H1 (cell line): ENCODE results near the gene FAHD2B. TPM values are rescaled to one million over a fixed set of nuclear protein-coding genes. Genes with fewer than 3 reads are reported as not detected.
"Not testable (repeated sequence)": the region's sequence is repeated elsewhere in the genome, so short reads cannot be mapped to it uniquely, and the experiment has no call there.

Experiments used
- CTCF ChIA-PET: fragments of 300-600 bp; sonication (Branson Sonifier 250); formaldehyde crosslinking; loops from one replicate; lab custom pipeline; 2021; ENCODE audit not compliant: partially characterized antibody; lab: Charles Lee
- POLR2A ChIA-PET: fragments of 300-600 bp; sonication (Branson Sonifier 250); formaldehyde crosslinking; loops from one replicate; lab custom pipeline; 2021; ENCODE audit warnings: inconsistent platforms; ENCODE audit not compliant: partially characterized antibody; lab: Charles Lee
- DNase-seq, 2 experiments: peaks; one replicate each; pipeline versions ENCODE4 v3.0.0 to v3.0.0-alpha.2; 2010 to 2022; ENCODE audit warnings: low spot score in 2 of 2, low read depth in 1 of 2, mixed read lengths in 1 of 2
- FAIRE-seq: peaks from 2 replicates; lab custom pipeline; 2011; peaks lifted over from hg19 to GRCh38; lab: Jason Lieb, UNC
- H2AFZ ChIP-seq: 2 replicates; pipeline ENCODE4 v1.8.1; 2012; ENCODE audit warnings: low read length, inconsistent platforms
- H2AK5ac ChIP-seq: 2 replicates; pipeline ENCODE4 v1.6.1; 2013; ENCODE audit warnings: low read depth, low read length
- H2BK120ac ChIP-seq: replicated peaks from 2 replicates; pipeline ENCODE3; 2013; ENCODE audit warnings: low read depth, low read length, inconsistent platforms
- H2BK12ac ChIP-seq: 2 replicates; pipeline ENCODE4 v1.6.1; 2013; ENCODE audit warnings: low read depth, low read length
- H2BK15ac ChIP-seq: 2 replicates; pipeline ENCODE4 v1.6.1; 2013; ENCODE audit warnings: low read length
- H2BK20ac ChIP-seq: 2 replicates; pipeline ENCODE4 v1.6.1; 2013; ENCODE audit warnings: low read length
- H2BK5ac ChIP-seq: 2 replicates; pipeline ENCODE4 v1.6.1; 2013; ENCODE audit warnings: low read depth, low read length
- H3K14ac ChIP-seq: 2 replicates; pipeline ENCODE4 v1.6.1; 2013; ENCODE audit warnings: inconsistent platforms; ENCODE audit not compliant: insufficient read length
- H3K18ac ChIP-seq: 2 replicates; pipeline ENCODE4 v1.6.1; 2013; ENCODE audit warnings: low read length; ENCODE audit errors: extremely low read depth
- H3K23ac ChIP-seq: 2 replicates; pipeline ENCODE4 v1.6.1; 2013; ENCODE audit warnings: inconsistent platforms; ENCODE audit not compliant: insufficient read length
- H3K23me2 ChIP-seq: 2 replicates; pipeline ENCODE4 v1.6.1; 2013; ENCODE audit warnings: low read depth, low read length
- H3K27ac ChIP-seq: 2 replicates; pipeline ENCODE4 v1.6.1; 2011; ENCODE audit warnings: low read depth, low read length, inconsistent platforms
- H3K27me3 ChIP-seq, 4 experiments: replicated peaks in 1 of 4; 1 replicate in 1 of 4; 2 replicates in 3 of 4; pipeline versions ENCODE4 v1.6.1 to v1.8.1; 2011 to 2013; ENCODE audit warnings: low read length in 3 of 4, mild to moderate bottlenecking in 3 of 4, inconsistent platforms in 2 of 4, mixed read lengths in 2 of 4, moderate library complexity in 1 of 4; ENCODE audit not compliant: control insufficient read depth in 3 of 4, insufficient read depth in 3 of 4; ENCODE audit errors: extremely low read depth in 1 of 4
- H3K36me3 ChIP-seq, 4 experiments: 2 replicates each; pipeline versions ENCODE4 v1.6.1 to v1.8.1; 2011 to 2013; ENCODE audit warnings: mild to moderate bottlenecking in 4 of 4, low read length in 3 of 4, moderate library complexity in 2 of 4, control low read depth in 1 of 4, inconsistent platforms in 1 of 4; ENCODE audit not compliant: insufficient read depth in 4 of 4, control insufficient read depth in 2 of 4
- H3K4ac ChIP-seq: replicated peaks from 2 replicates; pipeline ENCODE3; 2013; ENCODE audit warnings: low read length, low read depth, mixed read lengths, inconsistent platforms; ENCODE audit not compliant: insufficient read length
- H3K4me1 ChIP-seq, 4 experiments: replicated peaks in 1 of 4; 1 replicate in 1 of 4; 2 replicates in 3 of 4; pipeline versions ENCODE4 v1.6.1 to v1.8.1; 2011 to 2013; ENCODE audit warnings: low read length in 3 of 4, inconsistent platforms in 2 of 4, mixed read lengths in 1 of 4; ENCODE audit not compliant: insufficient read depth in 4 of 4, control insufficient read depth in 3 of 4
- H3K4me2 ChIP-seq, 2 experiments: 2 replicates each; pipeline versions ENCODE4 v1.6.1 to v1.8.1; 2011 to 2013; ENCODE audit warnings: low read depth in 2 of 2, low read length in 2 of 2, control low read depth in 1 of 2, inconsistent platforms in 1 of 2, mild to moderate bottlenecking in 1 of 2; ENCODE audit not compliant: insufficient read depth in 1 of 2
- H3K4me3 ChIP-seq, 4 experiments: fragments of 200-600, 300-600 bp in 1 of 4; sonication (generic), shearing (Covaris generic), sonication (Bioruptor Twin) in 1 of 4; 2 replicates each; pipeline versions ENCODE4 v1.5.1 to v1.8.1; 2011 to 2016; ENCODE audit warnings: low read length in 4 of 4, low read depth in 3 of 4, control low read depth in 2 of 4, inconsistent platforms in 2 of 4, mild to moderate bottlenecking in 2 of 4, mixed read lengths in 1 of 4, moderate library complexity in 1 of 4; ENCODE audit not compliant: insufficient read depth in 2 of 4; ENCODE audit errors: extremely low read depth in 1 of 4
- H3K56ac ChIP-seq: replicated peaks from 2 replicates; pipeline ENCODE3; 2013; ENCODE audit warnings: low read depth, mild to moderate bottlenecking, mixed read lengths, low read length, inconsistent platforms; ENCODE audit not compliant: insufficient read length
- H3K79me1 ChIP-seq: 2 replicates; pipeline ENCODE4 v1.6.1; 2013; ENCODE audit warnings: low read depth, low read length, control low read depth
- H3K79me2 ChIP-seq, 2 experiments: 2 replicates each; pipeline versions ENCODE4 v1.6.1 to v1.8.1; 2012 to 2013; ENCODE audit warnings: low read length in 2 of 2, mild to moderate bottlenecking in 2 of 2, inconsistent platforms in 1 of 2; ENCODE audit not compliant: insufficient read depth in 2 of 2, control insufficient read depth in 1 of 2
- H3K9ac ChIP-seq, 4 experiments: replicated peaks in 1 of 4; 1 replicate in 1 of 4; 2 replicates in 3 of 4; pipeline versions ENCODE4 v1.6.1 to v1.8.1; 2011 to 2013; ENCODE audit warnings: low read depth in 3 of 4, low read length in 3 of 4, control low read depth in 2 of 4, mild to moderate bottlenecking in 2 of 4, moderate library complexity in 2 of 4, inconsistent platforms in 1 of 4; ENCODE audit errors: extremely low read depth in 1 of 4
- H3K9me3 ChIP-seq, 2 experiments: 2 replicates each; pipeline versions ENCODE4 v1.6.1 to v1.8.1; 2012 to 2013; ENCODE audit warnings: mild to moderate bottlenecking in 2 of 2, moderate library complexity in 2 of 2, control low read depth in 1 of 2, inconsistent platforms in 1 of 2, low read depth in 1 of 2, low read length in 1 of 2, mixed read lengths in 1 of 2; ENCODE audit not compliant: insufficient read depth in 2 of 2
- H4K20me1 ChIP-seq, 2 experiments: replicated peaks in 1 of 2; 2 replicates each; pipeline versions ENCODE3 to v1.8.1; 2011 to 2013; ENCODE audit warnings: inconsistent platforms in 2 of 2, low read length in 2 of 2, mild to moderate bottlenecking in 1 of 2; ENCODE audit not compliant: insufficient read depth in 2 of 2, control insufficient read depth in 1 of 2
- H4K5ac ChIP-seq: 2 replicates; pipeline ENCODE4 v1.6.1; 2013; ENCODE audit warnings: low read length, low read depth, mixed read lengths, inconsistent platforms; ENCODE audit not compliant: insufficient read length
- H4K8ac ChIP-seq: 2 replicates; pipeline ENCODE4 v1.8.0; 2013; ENCODE audit warnings: mild to moderate bottlenecking, moderate library complexity, low read length, inconsistent platforms; ENCODE audit not compliant: insufficient read depth; ENCODE audit errors: extremely low read depth
- H4K91ac ChIP-seq: replicated peaks from 2 replicates; pipeline ENCODE3; 2013; ENCODE audit warnings: low read length, mixed read lengths, inconsistent platforms; ENCODE audit not compliant: insufficient read length
- WGBS, 2 experiments: shearing (Covaris generic) in 1 of 2; methylation state at CpG; one replicate each; pipeline versions ENCODE4 v1.1.6 to v1.1.7; 2013 to 2015; ENCODE audit warnings: low lambda C conversion rate in 2 of 2, mixed read lengths in 2 of 2, inconsistent platforms in 1 of 2, low coverage in 1 of 2, missing lambda C conversion rate in 1 of 2; ENCODE audit not compliant: insufficient replicate concordance in 2 of 2, insufficient coverage in 1 of 2, insufficient read length in 1 of 2; ENCODE audit errors: extremely low coverage in 1 of 2, missing lambda C conversion rate in 1 of 2; 5-methylcytosine and 5-hydroxymethylcytosine counted together
- polyA plus RNA-seq, 7 experiments: library from polyadenylated mRNA; depleted of rRNA in 3 of 7; stranded (reverse) in 5 of 7; unstranded in 2 of 7; fragments of >200 nt in 5 of 7; fragments of 200-250 nt in 2 of 7; gene quantifications; 1 replicate in 5 of 7; 2 replicates in 1 of 7; 4 replicates in 1 of 7; pipeline versions ENCODE4 v1.2.1 to v1.2.3, GENCODE V29; 2011 to 2013; ENCODE audit warnings: missing spikeins in 2 of 7, mixed read lengths in 2 of 7
- total RNA-seq: library from RNA; stranded (reverse); fragmentation: NEBNext Ultra II Directional; extraction: Animal tissue kit (Norgen Biotek cat#: 25700); gene quantifications from 2 replicates; pipeline ENCODE4 v1.2.1, GENCODE V29; 2021

Gene FAHD2B
- total and polyA plus RNA-seq, 2 of the 8 experiments (the other 6 are each of a cell fraction or from before 2014, with no cell fraction given) = 23.5 to 39.4 TPM

- H4K5ac ChIP-seq, H4K91ac ChIP-seq, H2BK20ac ChIP-seq, H3K4ac ChIP-seq, H3K9me3 ChIP-seq, H3K23ac ChIP-seq, H4K8ac ChIP-seq, H3K9ac ChIP-seq, H3K27ac ChIP-seq, H2BK12ac ChIP-seq, H2BK120ac ChIP-seq, H3K18ac ChIP-seq, H3K36me3 ChIP-seq, H4K20me1 ChIP-seq, H3K56ac ChIP-seq, H2AFZ ChIP-seq, H2AK5ac ChIP-seq, H3K4me3 ChIP-seq, H3K79me1 ChIP-seq, H3K79me2 ChIP-seq, H3K4me2 ChIP-seq, H2BK15ac ChIP-seq, DNase-seq, H3K14ac ChIP-seq, H3K23me2 ChIP-seq, H2BK5ac ChIP-seq, POLR2A ChIA-PET, H3K27me3 ChIP-seq, H3K4me1 ChIP-seq, FAIRE-seq: not testable (repeated sequence)
- 80% methylated on average over 3 of the region's 3 CpGs; no CpG with 5 or more reads in 1 of the 2 experiments for WGBS, 2 experiments
- CTCF ChIA-PET = interaction anchor here (1.9 kb wide), 1 partner anchor 14 kb away, joined by 7 read pairs; the partner anchor contains the start of gene ANKRD36
These were observed 4.2 kb upstream of the FAHD2B start for GRCh38 chr2:97098786-97099372.
